Thoracic aorta (tissue), 2 donors: ENCODE measurements around the gene NDUFA13. TPM values are rescaled to one million over a fixed set of nuclear protein-coding genes. Genes with fewer than 3 reads are reported as not detected.
"Not testable (repeated sequence)": the region's sequence is repeated elsewhere in the genome, so short reads cannot be mapped to it uniquely, and the experiment has no call there.

Source experiments
- ATAC-seq: fragments of 150-250 bp; one replicate; pipeline ENCODE4 v1.8.0; 2017; ENCODE audit warnings: low read depth; ENCODE audit not compliant: insufficient number of reproducible peaks, low FRiP score
- DNase-seq: peaks from one replicate; pipeline ENCODE4 v3.0.0-alpha.2; 2020; ENCODE audit warnings: low spot score
- H3K27ac ChIP-seq, 2 donors: fragments of 200-600 bp; sonication (generic); 1 replicate in 1 of 2; 2 replicates in 1 of 2; pipeline ENCODE4 v1.5.1; 2016; ENCODE audit warnings: mild to moderate bottlenecking in 2 of 2, moderate library complexity in 2 of 2
- H3K27me3 ChIP-seq: fragments of 200-600 bp; sonication (generic); replicated peaks from 2 replicates; pipeline ENCODE4 v1.6.0; 2016; ENCODE audit warnings: mild to moderate bottlenecking; ENCODE audit not compliant: insufficient read depth
- H3K36me3 ChIP-seq: fragments of 200-600 bp; sonication (generic); one replicate; pipeline ENCODE4 v1.5.1; 2016
- H3K4me1 ChIP-seq, 2 donors: fragments of 200-600 bp; sonication (generic); 1 replicate in 1 of 2; 2 replicates in 1 of 2; pipeline versions ENCODE4 v1.5.1 to v1.6.0; 2016; ENCODE audit warnings: low read depth in 2 of 2, mild to moderate bottlenecking in 1 of 2; ENCODE audit not compliant: control insufficient read depth in 1 of 2
- H3K4me3 ChIP-seq: fragments of 200-600 bp; sonication (generic); 2 replicates; pipeline ENCODE4 v1.5.1; 2016; ENCODE audit warnings: mild to moderate bottlenecking
- H3K9me3 ChIP-seq: fragments of 200-600 bp; sonication (generic); 2 replicates; pipeline ENCODE4 v1.5.1; 2016
- total RNA-seq, 2 donors: library from RNA; depleted of rRNA; stranded (reverse); fragments of >200 nt; gene quantifications; one replicate each; pipeline versions ENCODE4 v1.1.0 to v1.2.3, GENCODE V29; 2016
- TF ChIP-seq, protein P1 (sequence below): fragments of 200-600 bp; sonication (generic); IDR thresholded peaks from one replicate; pipeline ENCODE4 v1.5.1; 2019; ENCODE audit warnings: antibody characterized with exemption

The NDUFA13 gene
- 10 to 100 TPM; 15.5 to 60.8 TPM for total RNA-seq

DNA sequence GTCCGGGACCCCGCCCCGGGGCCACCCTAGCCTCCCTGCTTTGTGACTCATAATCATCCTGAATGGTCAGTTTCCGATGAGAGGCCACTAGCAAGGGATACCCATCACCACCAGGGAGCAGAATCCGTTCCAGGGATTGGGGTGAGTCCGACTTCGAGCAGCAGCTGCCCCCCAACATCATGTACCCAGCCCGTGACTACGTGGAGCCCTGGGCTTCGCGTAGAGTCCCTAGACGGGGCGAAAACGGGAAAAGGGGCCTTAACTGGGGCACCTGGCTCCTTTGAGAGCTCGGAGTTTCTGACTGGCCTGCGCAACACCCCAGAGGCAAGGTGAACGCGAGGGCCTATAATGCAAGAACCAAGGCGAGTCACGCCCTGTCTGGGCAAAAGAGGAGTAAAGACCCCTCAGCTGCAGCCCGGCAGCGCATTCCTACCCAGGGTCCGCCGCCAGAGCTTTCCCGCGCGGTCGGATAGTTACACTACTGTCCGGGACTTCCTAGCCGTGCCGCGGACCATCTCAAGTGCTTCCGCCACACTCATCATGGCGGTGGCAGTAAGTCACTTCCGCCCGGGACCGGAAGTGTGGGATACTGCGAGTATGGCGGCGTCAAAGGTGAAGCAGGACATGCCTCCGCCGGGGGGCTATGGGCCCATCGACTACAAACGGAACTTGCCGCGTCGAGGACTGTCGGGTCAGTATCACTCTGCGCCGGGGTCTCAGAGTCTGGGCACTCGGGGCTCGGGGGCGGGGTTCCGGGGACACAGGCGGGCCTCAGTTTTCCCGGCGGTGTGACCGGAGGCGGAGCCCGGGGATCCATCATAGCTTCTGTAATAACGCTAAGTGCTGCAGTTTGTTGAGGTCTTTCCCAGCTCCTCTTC is at the start of gene NDUFA13:
TSS of gene NDUFA13 (plus strand) at position 584 of the 878 bp plus-strand sequence. CDS start at position 598, 14 bp downstream.
- Histone ChIP-seq H3K36me3 (no peaks in the 10 kb centered on the region), H3K27ac (peak within 1 kb of the TSS; percentile 75 to 81), H3K27me3 (no peaks in the 10 kb centered on the region), H3K9me3 (no peaks in the 10 kb centered on the region), H3K4me1 (peaks cover 13 to 43% of the 10 kb centered on the region in 2 donors), H3K4me3 (peak within 1 kb of the TSS; percentile 85)
- DNase-seq: peak; percentile 65
- peak; percentile 80 for ATAC-seq
- TF ChIP-seq, protein P1, sequence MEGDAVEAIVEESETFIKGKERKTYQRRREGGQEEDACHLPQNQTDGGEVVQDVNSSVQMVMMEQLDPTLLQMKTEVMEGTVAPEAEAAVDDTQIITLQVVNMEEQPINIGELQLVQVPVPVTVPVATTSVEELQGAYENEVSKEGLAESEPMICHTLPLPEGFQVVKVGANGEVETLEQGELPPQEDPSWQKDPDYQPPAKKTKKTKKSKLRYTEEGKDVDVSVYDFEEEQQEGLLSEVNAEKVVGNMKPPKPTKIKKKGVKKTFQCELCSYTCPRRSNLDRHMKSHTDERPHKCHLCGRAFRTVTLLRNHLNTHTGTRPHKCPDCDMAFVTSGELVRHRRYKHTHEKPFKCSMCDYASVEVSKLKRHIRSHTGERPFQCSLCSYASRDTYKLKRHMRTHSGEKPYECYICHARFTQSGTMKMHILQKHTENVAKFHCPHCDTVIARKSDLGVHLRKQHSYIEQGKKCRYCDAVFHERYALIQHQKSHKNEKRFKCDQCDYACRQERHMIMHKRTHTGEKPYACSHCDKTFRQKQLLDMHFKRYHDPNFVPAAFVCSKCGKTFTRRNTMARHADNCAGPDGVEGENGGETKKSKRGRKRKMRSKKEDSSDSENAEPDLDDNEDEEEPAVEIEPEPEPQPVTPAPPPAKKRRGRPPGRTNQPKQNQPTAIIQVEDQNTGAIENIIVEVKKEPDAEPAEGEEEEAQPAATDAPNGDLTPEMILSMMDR: no peak

DNA sequence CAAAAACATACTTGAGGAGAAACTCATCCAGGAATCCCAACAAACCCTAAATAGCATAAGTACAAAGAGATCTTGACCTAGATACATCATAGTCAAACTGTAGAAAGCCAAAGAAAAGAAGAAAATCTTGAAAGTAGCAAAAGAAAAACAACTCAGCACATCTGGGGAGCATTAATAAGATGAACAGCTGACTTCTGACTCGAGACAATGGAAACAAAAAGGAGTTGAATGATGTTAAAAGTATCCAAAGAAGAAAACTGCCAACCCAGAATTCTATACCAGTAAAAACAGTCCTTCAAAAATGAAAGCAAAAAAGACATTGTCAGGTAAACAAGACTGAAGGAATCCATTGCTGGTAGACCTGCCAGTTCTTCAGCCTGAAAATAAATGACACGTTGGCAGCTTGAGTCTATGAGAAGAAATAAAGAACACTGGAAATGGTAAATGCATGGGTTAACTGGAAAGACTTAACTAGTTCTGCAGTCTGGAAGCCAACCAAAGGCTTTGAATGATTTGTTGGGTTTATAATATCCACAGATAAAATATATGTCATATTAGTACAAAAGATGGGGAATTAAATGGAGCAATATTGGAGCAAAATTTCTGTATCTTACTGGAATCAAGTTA is 47.5 kb upstream of the NDUFA13 start:
- H3K27me3 ChIP-seq: no peaks in the 10 kb centered on the region
- no peak for ATAC-seq
- no peak for DNase-seq
- peaks cover 11% of the 10 kb centered on the region for H3K36me3 ChIP-seq
- H3K4me3 ChIP-seq: no peak overlapping the region
- H3K4me1 ChIP-seq: peaks cover 8 to 18% of the 10 kb centered on the region in 2 donors
- peaks cover 12% of the 10 kb centered on the region for H3K9me3 ChIP-seq
- TF ChIP-seq, protein P1: no peak
- H3K27ac ChIP-seq: no peak overlapping the region

DNA sequence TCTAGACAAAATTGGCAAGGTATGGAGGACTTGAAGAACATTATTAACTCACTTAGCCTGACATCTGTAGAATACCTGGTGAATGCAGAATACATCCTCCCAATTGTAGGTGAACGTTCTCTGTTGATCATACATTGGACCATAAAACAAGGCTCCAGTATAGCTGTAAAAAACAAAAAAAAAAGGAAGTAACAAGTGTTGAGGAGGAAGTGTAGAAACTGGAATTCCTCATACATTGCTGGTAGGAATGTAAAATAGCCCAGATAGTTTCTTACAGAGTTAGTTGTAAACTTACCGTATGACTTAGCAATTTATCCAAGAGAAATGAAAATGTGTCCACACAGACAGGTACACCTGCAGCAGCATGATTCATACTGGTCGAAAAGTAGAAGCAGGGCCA is 45.4 kb upstream of the NDUFA13 start:
- no peak overlapping the region for H3K4me3 ChIP-seq
- H3K36me3 ChIP-seq: peaks cover 11% of the 10 kb centered on the region
- TF ChIP-seq, protein P1: no peak
- H3K4me1 ChIP-seq: peaks cover 0 to 13% of the 10 kb centered on the region in 2 donors
- H3K9me3 ChIP-seq: peaks cover 12% of the 10 kb centered on the region
- no peak for ATAC-seq
- no peak for DNase-seq
- H3K27ac ChIP-seq: no peak overlapping the region
- H3K27me3 ChIP-seq: no peaks in the 10 kb centered on the region

DNA sequence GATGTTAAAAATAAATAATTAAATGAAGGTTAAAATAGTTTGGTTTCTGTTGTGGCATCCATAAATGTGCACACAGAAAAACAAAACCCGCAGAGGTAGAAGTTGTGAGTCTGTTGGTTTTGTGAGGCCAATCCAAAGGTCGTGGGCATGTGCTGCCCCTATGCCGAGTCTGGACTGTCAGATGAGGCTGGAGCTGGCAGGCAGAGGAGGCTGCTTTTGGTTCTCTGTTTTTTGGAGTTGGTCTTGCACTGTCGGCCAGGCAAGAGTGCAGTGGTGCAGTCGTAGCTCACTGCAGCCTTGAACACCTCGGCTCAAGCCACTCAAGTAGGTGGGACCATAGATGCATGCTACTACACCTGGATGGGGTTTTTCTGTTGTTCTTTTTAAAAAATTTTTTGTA is 44.3 kb upstream of the NDUFA13 start:
- Histone ChIP-seq H3K27me3 (no peaks in the 10 kb centered on the region), H3K4me3 (no peak overlapping the region), H3K27ac (no peak overlapping the region), H3K36me3 (peaks cover 2% of the 10 kb centered on the region), H3K4me1 (peaks cover 0 to 16% of the 10 kb centered on the region in 2 donors), H3K9me3 (peaks cover 12% of the 10 kb centered on the region)
- ATAC-seq: no peak
- no peak for DNase-seq
- TF ChIP-seq, protein P1: no peak

DNA sequence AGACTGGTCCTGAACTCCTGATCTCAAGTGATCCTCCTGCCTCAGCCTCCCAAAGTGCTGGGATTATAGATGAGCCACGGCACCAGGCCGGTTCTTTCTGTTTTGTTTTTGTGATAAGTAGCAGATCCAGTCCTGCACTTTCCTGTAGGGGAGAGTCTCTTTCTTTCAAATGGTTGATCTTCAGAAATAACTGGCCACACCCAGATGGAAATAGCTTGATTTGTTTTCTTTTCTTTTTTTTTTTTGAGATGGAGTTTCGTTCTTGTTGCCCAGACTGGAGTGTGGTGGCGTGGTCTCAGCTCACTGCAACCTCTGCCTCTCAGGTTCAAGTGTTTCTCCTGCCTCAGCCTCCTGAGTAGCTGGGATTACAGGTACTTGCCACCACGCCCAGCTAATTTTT is 43.9 kb upstream of the NDUFA13 start:
- Histone ChIP-seq H3K4me1 (peaks cover 0 to 16% of the 10 kb centered on the region in 2 donors), H3K9me3 (peaks cover 12% of the 10 kb centered on the region)
- not testable (repeated sequence) for H3K27me3 ChIP-seq, DNase-seq, ATAC-seq, H3K36me3 ChIP-seq, H3K27ac ChIP-seq, H3K4me3 ChIP-seq
